Effector memory CD4-positive, alpha-beta T cell (primary cell): Measurements from ENCODE around the gene LEF1.

Experiments
- DNase-seq, 3 donors: peaks; one replicate each; pipeline ENCODE4 v3.0.0-alpha.2; 2020
- H3K27ac ChIP-seq: 2 replicates; pipeline ENCODE4 v1.7.0; 2013; ENCODE audit warnings: mild to moderate bottlenecking, low read length, moderate library complexity; ENCODE audit not compliant: insufficient read depth, poor library complexity, severe bottlenecking
- H3K27me3 ChIP-seq: replicated peaks from 2 replicates; pipeline ENCODE4 v1.7.0; 2013; ENCODE audit warnings: mild to moderate bottlenecking, low read length; ENCODE audit not compliant: insufficient read depth, control insufficient read depth, poor library complexity, severe bottlenecking
- H3K36me3 ChIP-seq: 2 replicates; pipeline ENCODE4 v1.7.0; 2013; ENCODE audit warnings: mild to moderate bottlenecking, low read length, moderate library complexity; ENCODE audit not compliant: control insufficient read depth, insufficient read depth
- H3K4me1 ChIP-seq: 2 replicates; pipeline ENCODE4 v1.7.0; 2013; ENCODE audit warnings: low read length, mild to moderate bottlenecking; ENCODE audit not compliant: control insufficient read depth, insufficient read depth, poor library complexity, severe bottlenecking
- H3K4me3 ChIP-seq: 2 replicates; pipeline ENCODE4 v1.7.0; 2013; ENCODE audit warnings: low read length, low read depth, mild to moderate bottlenecking; ENCODE audit not compliant: insufficient read depth, poor library complexity, severe bottlenecking
- H3K9me3 ChIP-seq: 2 replicates; pipeline ENCODE4 v1.7.0; 2013; ENCODE audit warnings: mild to moderate bottlenecking, low read length, moderate library complexity; ENCODE audit not compliant: control insufficient read depth

LEF1 gene

DNA sequence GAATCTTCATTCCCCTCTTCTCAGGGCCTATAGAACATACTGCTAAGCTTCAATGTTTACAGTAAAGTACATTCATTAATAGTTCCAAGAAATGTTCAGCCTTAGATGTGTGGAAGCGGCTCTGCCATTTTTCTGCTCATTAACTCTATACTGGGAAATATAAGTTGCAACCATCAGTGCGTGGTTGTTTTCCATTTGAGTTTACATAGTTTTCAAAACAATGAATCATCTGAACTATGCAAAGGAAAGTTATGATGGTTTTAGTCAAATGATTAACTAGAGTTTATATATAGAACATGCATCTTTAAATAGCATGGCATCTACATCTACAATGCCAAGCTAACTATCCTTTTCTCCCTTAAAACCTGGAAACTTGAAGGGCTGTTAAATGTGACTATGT lies 29.6 kb downstream of the LEF1 start:
- no peak overlapping the region for H3K4me3 ChIP-seq
- no peaks in the 10 kb centered on the region for H3K9me3 ChIP-seq
- H3K27ac ChIP-seq: peak overlapping the region; percentile 59
- no peaks in the 10 kb centered on the region for H3K36me3 ChIP-seq
- no peak for DNase-seq
- no peaks in the 10 kb centered on the region for H3K27me3 ChIP-seq
- peaks cover 33% of the 10 kb centered on the region for H3K4me1 ChIP-seq

DNA sequence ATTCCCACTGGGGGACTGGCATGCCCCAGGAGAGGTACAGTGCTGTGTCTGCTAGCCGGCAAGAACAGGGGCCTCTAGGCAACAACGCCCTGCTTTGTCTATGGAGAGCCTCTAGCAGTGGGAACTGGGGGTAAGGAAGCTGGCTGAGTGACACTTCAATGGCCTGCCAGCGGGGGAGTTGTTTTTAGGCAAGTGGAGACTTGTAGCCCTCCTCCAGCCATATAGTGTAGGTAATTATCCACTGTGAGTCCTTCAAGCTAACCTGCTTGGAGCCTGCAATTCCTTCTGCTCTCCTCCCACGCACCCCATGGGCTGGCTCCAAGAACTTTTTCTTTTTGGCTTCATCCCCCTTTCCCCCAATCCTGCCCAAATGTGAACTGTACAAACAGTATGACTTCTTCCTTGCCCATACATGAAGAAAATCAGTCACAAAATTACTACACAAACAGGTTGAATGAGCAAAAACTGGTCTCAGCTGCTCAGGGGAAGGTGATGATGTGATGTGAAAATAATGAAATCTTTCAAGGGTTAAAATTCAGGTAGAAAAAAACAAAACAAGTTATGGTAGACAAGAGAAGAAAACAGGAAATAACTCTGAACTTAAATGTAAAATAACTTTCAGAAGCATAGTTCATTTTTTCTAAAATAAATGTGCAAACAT lies 33.1 kb downstream of the LEF1 start:
- no peaks in the 10 kb centered on the region for H3K27me3 ChIP-seq
- H3K27ac ChIP-seq: peak overlapping the region; percentile 23
- H3K9me3 ChIP-seq: no peaks in the 10 kb centered on the region
- peak overlapping the region; percentile 5 for H3K4me3 ChIP-seq
- peaks cover 37% of the 10 kb centered on the region for H3K4me1 ChIP-seq
- no peaks in the 10 kb centered on the region for H3K36me3 ChIP-seq
- no peak for DNase-seq

DNA sequence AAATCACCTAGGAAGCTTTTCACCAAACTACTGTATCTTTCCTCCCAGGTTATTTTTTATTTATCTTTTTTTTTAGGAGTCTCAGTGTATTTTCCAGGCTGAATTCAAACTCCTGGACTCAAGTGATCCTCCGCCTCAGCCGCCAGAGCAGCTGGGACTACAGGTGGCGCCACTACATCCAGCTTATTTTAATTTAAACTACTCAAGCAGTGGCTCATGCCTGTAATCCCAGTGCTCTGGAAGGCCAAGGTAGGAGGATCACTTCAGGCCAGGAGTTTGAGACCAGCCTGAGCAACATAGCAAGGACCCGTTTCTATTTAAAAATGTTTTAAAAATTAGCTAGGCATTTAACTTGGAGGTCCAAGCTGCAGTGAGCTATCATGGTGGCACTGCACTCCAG lies 37.8 kb downstream of the LEF1 start:
- Histone ChIP-seq H3K27ac (no peak overlapping the region), H3K4me1 (peaks cover 31% of the 10 kb centered on the region)
- DNase-seq: no peak

DNA sequence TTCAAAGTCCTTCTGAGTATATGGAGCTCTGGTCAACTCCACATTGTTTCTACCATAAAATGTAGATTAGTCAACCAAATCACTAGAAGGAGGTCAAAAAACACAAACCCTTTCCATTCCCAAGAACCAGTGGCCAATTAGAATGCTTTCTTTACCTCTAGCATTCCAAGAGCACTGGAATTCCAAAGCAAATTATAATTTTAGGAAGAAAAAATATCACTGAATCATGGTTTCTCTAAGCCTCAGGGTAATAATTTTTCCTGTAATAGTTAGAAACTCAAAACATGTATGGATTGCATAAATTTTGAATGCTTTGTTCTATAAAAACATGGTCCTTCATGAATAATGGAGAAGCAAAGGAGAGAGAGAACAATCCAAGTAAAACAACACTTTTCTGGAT lies 39.5 kb downstream of the LEF1 start:
- Histone ChIP-seq H3K27ac (no peak overlapping the region), H3K9me3 (no peaks in the 10 kb centered on the region), H3K27me3 (no peaks in the 10 kb centered on the region), H3K4me3 (no peak overlapping the region), H3K4me1 (peaks cover 22% of the 10 kb centered on the region), H3K36me3 (no peaks in the 10 kb centered on the region)
- DNase-seq: no peak

More for the DNA sequence above, 37.8 kb downstream of the LEF1 start:
- no peaks in the 10 kb centered on the region for H3K9me3 ChIP-seq
- H3K4me3 ChIP-seq: no peak overlapping the region
- no peaks in the 10 kb centered on the region for H3K36me3 ChIP-seq
- no peaks in the 10 kb centered on the region for H3K27me3 ChIP-seq

DNA sequence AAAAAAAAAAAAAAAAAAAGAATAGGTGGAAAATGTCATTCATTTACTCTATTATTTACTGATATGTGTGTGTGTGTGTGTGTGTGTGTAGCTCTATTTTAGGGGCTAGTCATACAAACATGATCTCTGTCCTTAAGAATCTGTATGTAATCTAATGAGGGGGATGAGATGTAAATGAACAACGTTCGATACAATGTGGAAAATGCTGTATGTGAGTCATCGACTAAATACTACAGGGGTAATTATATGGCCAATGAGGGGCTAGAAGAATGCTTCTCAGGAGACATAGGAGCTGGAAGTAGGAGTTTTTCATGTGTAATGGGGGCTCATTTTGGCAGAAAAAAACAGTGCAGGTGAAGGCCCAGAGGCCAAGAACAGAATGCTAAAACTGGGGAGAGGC lies 41.9 kb downstream of the LEF1 start:
- H3K4me1 ChIP-seq: peaks cover 9% of the 10 kb centered on the region
- H3K27ac ChIP-seq: no peak overlapping the region

DNA sequence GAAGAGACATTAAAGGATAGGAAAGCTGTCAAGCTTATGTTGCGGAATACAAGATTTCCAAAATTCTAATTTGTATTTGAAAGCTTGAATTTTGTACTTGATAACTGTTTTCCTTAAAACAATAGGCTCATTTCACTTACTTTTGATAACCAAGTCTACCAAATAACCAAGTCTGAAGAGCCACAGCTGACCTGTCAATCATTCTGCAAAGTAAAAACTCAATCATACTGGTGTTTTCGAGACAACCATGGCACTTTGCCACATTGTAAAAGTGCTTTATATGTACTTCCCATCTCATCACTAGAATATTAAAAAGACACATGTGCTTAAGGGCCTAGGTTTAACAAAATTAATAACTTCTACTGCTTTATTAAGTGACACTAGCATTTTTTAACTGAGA lies 47.9 kb downstream of the LEF1 start:
- Histone ChIP-seq H3K27me3 (no peaks in the 10 kb centered on the region), H3K27ac (no peak overlapping the region), H3K4me1 (peaks cover 32% of the 10 kb centered on the region), H3K9me3 (no peaks in the 10 kb centered on the region), H3K4me3 (no peak overlapping the region), H3K36me3 (no peaks in the 10 kb centered on the region)
- DNase-seq: no peak

More for the DNA sequence above, 41.9 kb downstream of the LEF1 start:
- Histone ChIP-seq H3K36me3 (no peaks in the 10 kb centered on the region), H3K9me3 (no peaks in the 10 kb centered on the region), H3K27me3 (no peaks in the 10 kb centered on the region), H3K4me3 (no peak overlapping the region)
- no peak for DNase-seq

DNA sequence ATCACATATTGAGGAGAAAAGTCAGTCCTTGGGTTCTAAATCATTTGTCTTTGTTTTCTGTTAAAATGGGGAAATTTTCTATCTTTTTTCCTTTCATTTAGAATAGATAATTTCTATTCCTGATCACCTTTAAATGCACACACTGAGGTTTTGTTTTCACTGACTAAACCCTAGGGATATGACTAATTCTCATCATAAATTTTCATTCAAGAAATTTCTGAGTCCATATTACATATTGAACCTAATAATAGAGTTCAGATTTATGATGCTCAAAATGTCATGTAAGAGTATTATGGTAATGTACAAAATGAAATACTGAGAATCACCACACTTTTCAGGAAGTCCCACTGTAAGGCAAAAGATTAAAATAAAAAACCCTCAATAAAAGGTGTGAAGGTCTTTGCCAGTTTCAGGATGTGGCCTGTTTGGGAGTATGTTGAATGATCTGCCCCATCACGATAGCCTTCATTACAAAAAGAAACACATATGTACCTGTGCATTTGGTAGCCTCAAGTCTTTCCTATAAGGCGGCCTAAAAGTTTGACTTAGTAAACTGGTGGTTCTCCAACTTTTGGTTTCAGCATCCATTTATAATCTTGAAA lies 49.4 kb downstream of the LEF1 start:
- H3K27ac ChIP-seq: peak overlapping the region; percentile 68
- H3K9me3 ChIP-seq: no peaks in the 10 kb centered on the region
- no peak overlapping the region for H3K4me3 ChIP-seq
- no peaks in the 10 kb centered on the region for H3K36me3 ChIP-seq
- H3K27me3 ChIP-seq: no peaks in the 10 kb centered on the region
- DNase-seq: no peak
- peaks cover 47% of the 10 kb centered on the region for H3K4me1 ChIP-seq

DNA sequence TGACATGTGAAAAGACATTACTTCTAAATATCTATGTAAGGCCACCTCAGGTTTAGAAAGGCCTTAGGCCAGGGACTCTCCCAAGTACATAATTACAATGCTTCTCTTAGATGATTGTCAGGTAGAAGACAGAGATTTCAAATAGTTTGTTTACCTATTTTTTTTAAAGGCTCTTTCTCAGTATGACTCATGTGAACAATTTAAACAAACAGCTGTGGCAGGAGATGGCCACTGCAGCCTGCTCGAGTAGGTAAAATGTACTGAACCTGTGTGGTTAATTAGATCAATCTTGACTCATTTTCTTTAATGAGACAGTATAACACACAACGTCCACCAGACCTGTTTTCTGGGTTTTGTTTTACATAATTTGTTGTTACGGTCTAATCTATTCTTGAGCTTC lies 50.2 kb downstream of the LEF1 start:
- peaks cover 50% of the 10 kb centered on the region for H3K4me1 ChIP-seq

DNA sequence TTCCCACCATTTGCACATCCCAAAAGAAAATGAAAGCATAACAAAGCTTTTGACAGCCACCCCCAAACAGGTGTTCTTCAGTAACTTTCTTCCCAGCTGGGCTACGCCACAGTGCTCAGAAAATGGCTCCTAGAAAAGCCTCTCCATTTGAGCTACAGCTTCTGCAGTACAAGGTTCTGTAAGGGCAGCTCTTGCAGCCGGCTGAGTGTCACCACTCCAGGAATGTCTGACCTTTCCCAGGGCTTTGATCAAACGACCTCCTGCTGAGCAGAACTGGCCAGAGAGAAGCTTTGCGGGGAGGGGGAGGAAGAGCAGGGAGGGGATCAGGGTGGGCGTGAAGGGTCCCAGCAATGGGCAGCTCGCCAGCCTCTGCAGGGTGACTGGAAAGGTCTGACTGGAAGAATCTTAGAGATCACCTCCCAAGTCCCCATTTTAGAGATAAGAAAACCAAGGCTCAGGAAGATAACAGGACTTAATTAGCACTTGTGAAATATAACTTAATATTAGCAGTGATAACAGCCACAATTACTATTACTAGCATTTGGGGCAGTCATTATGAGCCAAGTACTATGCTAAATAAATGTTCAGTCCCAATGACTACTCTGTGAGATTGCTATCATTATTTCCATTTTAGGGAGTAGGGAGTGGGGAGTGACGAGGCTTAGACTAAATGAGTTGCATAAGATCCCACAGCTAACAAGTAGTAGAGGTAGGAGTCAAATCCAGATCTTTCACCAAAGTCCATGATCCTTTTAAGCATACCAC lies 51.1 kb downstream of the LEF1 start:
- no peaks in the 10 kb centered on the region for H3K27me3 ChIP-seq
- no peak for DNase-seq
- H3K4me1 ChIP-seq: peaks cover 59% of the 10 kb centered on the region
- H3K9me3 ChIP-seq: no peaks in the 10 kb centered on the region
- H3K36me3 ChIP-seq: no peaks in the 10 kb centered on the region
- no peak overlapping the region for H3K4me3 ChIP-seq
- H3K27ac ChIP-seq: peak overlapping the region; percentile 68

More for the DNA sequence above, 50.2 kb downstream of the LEF1 start:
- DNase-seq: peak in 2 of 3 donors; percentile 13 to 47
- Histone ChIP-seq H3K36me3 (no peaks in the 10 kb centered on the region), H3K9me3 (no peaks in the 10 kb centered on the region), H3K27ac (peak overlapping the region; percentile 68), H3K4me3 (no peak overlapping the region), H3K27me3 (no peaks in the 10 kb centered on the region)
